Breast epithelium (tissue), 3 donors: Measurements from ENCODE around the gene ITGA8.

Source experiments
- CTCF ChIP-seq, 3 donors: fragments of 450-650 bp; IDR thresholded peaks; one replicate each; pipeline ENCODE4 v1.5.1; 2016 to 2017; ENCODE audit warnings: antibody characterized with exemption in 3 of 3, mild to moderate bottlenecking in 3 of 3, moderate library complexity in 3 of 3
- POLR2A ChIP-seq: fragments of 450-650 bp; IDR thresholded peaks from one replicate; pipeline ENCODE4 v1.6.1; 2016; ENCODE audit warnings: antibody characterized with exemption, mild to moderate bottlenecking, moderate library complexity
- POLR2AphosphoS5 ChIP-seq, 3 donors: sonication (generic); formaldehyde crosslinking; IDR thresholded peaks; one replicate each; pipeline ENCODE4 v1.6.1; 2017; ENCODE audit warnings: antibody characterized with exemption in 3 of 3

GRCh38 chr10:15558136-15558535 lies 161.6 kb downstream of the ITGA8 start:
- TF ChIP-seq POLR2AphosphoS5 (IDR thresholded peaks at IDR 0.05) (no peak), POLR2A (no peak), CTCF (IDR thresholded peaks at IDR 0.05) (no peak)
